ENCODE data around the gene ZSWIM1.

DNA sequence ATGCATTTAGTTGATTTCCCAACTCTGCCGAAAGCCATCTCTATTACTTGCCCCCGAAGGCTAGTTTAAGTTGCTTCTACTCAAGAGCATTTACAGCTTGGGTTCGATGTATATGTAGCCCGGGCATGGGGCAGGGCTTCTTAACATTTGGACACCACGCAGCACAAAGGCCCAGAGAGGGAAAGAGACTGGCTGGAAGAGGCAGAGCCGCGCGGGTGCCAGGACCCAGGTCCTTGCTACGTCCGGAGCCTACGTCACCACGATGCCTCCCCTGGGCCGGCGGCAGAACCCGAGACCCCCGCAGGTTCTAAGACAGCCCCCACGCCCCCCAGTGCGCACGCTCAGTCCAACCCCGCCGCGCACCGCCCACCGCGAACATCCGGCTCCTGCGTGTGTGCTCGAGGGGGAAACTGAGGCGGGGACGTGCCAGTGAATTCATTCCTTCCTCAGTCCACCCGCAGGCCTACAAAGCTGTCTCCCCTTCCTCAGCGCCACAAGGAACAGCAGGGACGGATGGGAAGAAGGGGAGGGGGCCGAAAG lies 53.1 kb downstream of the ZSWIM1 start:
- TF ChIP-seq, protein P1, sequence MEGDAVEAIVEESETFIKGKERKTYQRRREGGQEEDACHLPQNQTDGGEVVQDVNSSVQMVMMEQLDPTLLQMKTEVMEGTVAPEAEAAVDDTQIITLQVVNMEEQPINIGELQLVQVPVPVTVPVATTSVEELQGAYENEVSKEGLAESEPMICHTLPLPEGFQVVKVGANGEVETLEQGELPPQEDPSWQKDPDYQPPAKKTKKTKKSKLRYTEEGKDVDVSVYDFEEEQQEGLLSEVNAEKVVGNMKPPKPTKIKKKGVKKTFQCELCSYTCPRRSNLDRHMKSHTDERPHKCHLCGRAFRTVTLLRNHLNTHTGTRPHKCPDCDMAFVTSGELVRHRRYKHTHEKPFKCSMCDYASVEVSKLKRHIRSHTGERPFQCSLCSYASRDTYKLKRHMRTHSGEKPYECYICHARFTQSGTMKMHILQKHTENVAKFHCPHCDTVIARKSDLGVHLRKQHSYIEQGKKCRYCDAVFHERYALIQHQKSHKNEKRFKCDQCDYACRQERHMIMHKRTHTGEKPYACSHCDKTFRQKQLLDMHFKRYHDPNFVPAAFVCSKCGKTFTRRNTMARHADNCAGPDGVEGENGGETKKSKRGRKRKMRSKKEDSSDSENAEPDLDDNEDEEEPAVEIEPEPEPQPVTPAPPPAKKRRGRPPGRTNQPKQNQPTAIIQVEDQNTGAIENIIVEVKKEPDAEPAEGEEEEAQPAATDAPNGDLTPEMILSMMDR (IDR thresholded peaks at IDR 0.05): no peak
- no peak for TF ChIP-seq POLR2A (IDR thresholded peaks at IDR 0.05)

Data from esophagus squamous epithelium (tissue), 4 donors.